Measurements from ENCODE around the gene CTRB1. TPM values are rescaled to one million over a fixed set of nuclear protein-coding genes. Genes with fewer than 3 reads are reported as not detected.

The CTRB1 gene
- total and polyA plus RNA-seq, 2 of the 8 experiments (the other 6 are each of a cell fraction or from before 2014, with no cell fraction given) = not detected

GRCh38 chr16:75251280-75252048, 32.7 kb downstream of the CTRB1 start, which contains the start of gene BCAR1:
BCAR1 (minus strand) TSS chr16:75251624; CDS start chr16:75251482, 142 bp downstream.
- Histone ChIP-seq H3K18ac (ENCODE audit: extremely low read depth, low read length) (peak within 1 kb of the TSS; percentile 98), H3K4me1 (replicated peaks in 1 of 4; ENCODE audit: control insufficient read depth in 3 of 4, insufficient read depth in 4 of 4, low read length in 3 of 4) (peaks cover 13 to 76% (median 64%) of the 10 kb centered on the region in 4 experiments), H2BK5ac (ENCODE audit: low read depth, low read length) (peak within 1 kb of the TSS; percentile 98), H3K4me2 (ENCODE audit: insufficient read depth in 1 of 2, low read depth in 2 of 2, low read length in 2 of 2) (peak within 1 kb of the TSS; percentile 76 to 96), H3K9ac (replicated peaks in 1 of 4; ENCODE audit: extremely low read depth in 1 of 4, low read depth in 3 of 4, low read length in 3 of 4) (peak within 1 kb of the TSS; percentile 59 to 91 (median 73)), H3K27me3 (replicated peaks in 1 of 4; ENCODE audit: control insufficient read depth in 3 of 4, extremely low read depth in 1 of 4, insufficient read depth in 3 of 4, low read length in 3 of 4) (no peaks in the 10 kb centered on the region; a peak in 1 of 7 replicates), H3K27ac (ENCODE audit: low read depth, low read length) (peak within 1 kb of the TSS; percentile 84), H2AFZ (ENCODE audit: low read length) (peak within 1 kb of the TSS; percentile 62; the same call in 1 of the 2 replicates), H4K91ac (replicated peaks; ENCODE audit: insufficient read length, low read length) (peak within 1 kb of the TSS; percentile 98), H2AK5ac (ENCODE audit: low read depth, low read length) (peak within 1 kb of the TSS; percentile 97), H2BK120ac (replicated peaks; ENCODE audit: low read depth, low read length) (peak within 1 kb of the TSS; percentile 47), H3K23me2 (ENCODE audit: low read depth, low read length) (peaks cover 14% of the 10 kb centered on the region; the same call in 1 of the 2 replicates), H3K36me3 (ENCODE audit: control insufficient read depth in 2 of 4, insufficient read depth in 4 of 4, low read length in 3 of 4) (no peaks in the 10 kb centered on the region), H3K23ac (ENCODE audit: insufficient read length) (no peak within 1 kb of the TSS), H4K5ac (ENCODE audit: insufficient read length, low read depth, low read length) (peak within 1 kb of the TSS; percentile 78), H4K8ac (ENCODE audit: extremely low read depth, insufficient read depth, low read length) (peak within 1 kb of the TSS; percentile 84), H3K56ac (replicated peaks; ENCODE audit: insufficient read length, low read depth, low read length) (peak within 1 kb of the TSS; percentile 63), H2BK20ac (ENCODE audit: low read length) (0 out of 2 replicates have a peak within 1 kb of the TSS, but pooled peaks have one; percentile 100), H3K14ac (ENCODE audit: insufficient read length) (no peak within 1 kb of the TSS), H3K79me1 (ENCODE audit: low read depth, low read length) (peaks cover 44% of the 10 kb centered on the region), H2BK15ac (ENCODE audit: low read length) (peak within 1 kb of the TSS; percentile 98), H4K20me1 (replicated peaks in 1 of 2; ENCODE audit: control insufficient read depth in 1 of 2, insufficient read depth in 2 of 2, low read length in 2 of 2) (peaks cover 35 to 38% of the 10 kb centered on the region in 2 experiments), H3K4me3 (ENCODE audit: extremely low read depth in 1 of 4, insufficient read depth in 2 of 4, low read depth in 3 of 4, low read length in 4 of 4) (peak within 1 kb of the TSS; percentile 64 to 87 (median 68)), H2BK12ac (ENCODE audit: low read depth, low read length) (peak within 1 kb of the TSS; percentile 97), H3K4ac (replicated peaks; ENCODE audit: insufficient read length, low read depth, low read length) (peak within 1 kb of the TSS; percentile 94), H3K79me2 (ENCODE audit: control insufficient read depth in 1 of 2, insufficient read depth in 2 of 2, low read length in 2 of 2) (peaks cover 27 to 79% of the 10 kb centered on the region in 2 experiments), H3K9me3 (ENCODE audit: insufficient read depth in 2 of 2, low read depth in 1 of 2, low read length in 1 of 2) (no peaks in the 10 kb centered on the region)
- CTCF ChIA-PET (ENCODE audit: partially characterized antibody) = interaction anchor here (1.0 to 15.7 kb wide), 3 partner anchors 16 to 57 kb away, joined by 3 to 236 read pairs (median 4); no protein-coding TSS in a partner anchor
- WGBS, 2 experiments (ENCODE audit: extremely low coverage in 1 of 2, insufficient coverage in 1 of 2, insufficient read length in 1 of 2, insufficient replicate concordance in 2 of 2, low coverage in 1 of 2, low lambda C conversion rate in 2 of 2, missing lambda C conversion rate in 1 of 2) = 6% methylated on average over 45 of the region's 84 CpGs; no CpG with 5 or more reads in 1 of the 2 experiments
- peak; percentile 36 for FAIRE-seq
- peak; percentile 50 to 89 for DNase-seq (ENCODE audit: low read depth in 1 of 2, low spot score in 2 of 2)
- POLR2A ChIA-PET (ENCODE audit: partially characterized antibody) = interaction anchor here (0.9 to 16.2 kb wide), 9 partner anchors 13 to 316 kb away, joined by 3 to 375 read pairs (median 5); partner anchors contain the start of gene CFDP1
- TF ChIP-seq KDM5A (IDR thresholded peaks at IDR 0.05; ENCODE audit: low read length) = no peak
- peak; percentile 37 for TF ChIP-seq TAF7 (optimal IDR thresholded peaks at IDR 0.05; ENCODE audit: borderline replicate concordance, low read depth, low read length)
